K562 (cell line): Measurements from ENCODE around the gene DPP10.

Experiments
- CTCF ChIP-seq, 3 experiments: IDR thresholded peaks in 2 of 3; conservative IDR thresholded peaks in 1 of 3; 2 replicates each; pipeline ENCODE4 v1.5.1; 2011 to 2012; ENCODE audit warnings: low read length in 3 of 3, mild to moderate bottlenecking in 3 of 3, control low read depth in 2 of 3, improper control_type of control experiment in 1 of 3, inconsistent platforms in 1 of 3, low read depth in 1 of 3, mixed read lengths in 1 of 3, moderate library complexity in 1 of 3; ENCODE audit not compliant: insufficient read depth in 2 of 3
- GABPA ChIP-seq: fragments of 200-800 bp; sonication (Bioruptor generic); conservative IDR thresholded peaks from 2 replicates; pipeline ENCODE4 v1.6.1; 2016; ENCODE audit warnings: low read depth, missing genetic modification characterization, missing compliant biosample characterization

- no peak for TF ChIP-seq GABPA (tag)
- TF ChIP-seq CTCF (IDR thresholded peaks at IDR 0.05 in 2 of 3, conservative IDR thresholded peaks at IDR 0.05 in 1 of 3; ENCODE audit: insufficient read depth in 2 of 3, low read depth in 1 of 3, low read length in 3 of 3), result no peak
These were observed 126.7 kb downstream of the DPP10 start for GRCh38 chr2:114569166-114569565.
